Spleen (tissue), 3 donors: ENCODE results near the gene PDE5A.

Experiments used
- POLR2A ChIP-seq, 3 donors: fragments of 450-650 bp; IDR thresholded peaks; one replicate each; pipeline ENCODE4 v1.5.1; 2017; ENCODE audit warnings: antibody characterized with exemption in 3 of 3, mild to moderate bottlenecking in 1 of 3
- POLR2AphosphoS5 ChIP-seq, 3 donors: sonication (generic); formaldehyde crosslinking; IDR thresholded peaks; one replicate each; pipeline ENCODE4 v1.5.1; 2017; ENCODE audit warnings: antibody characterized with exemption in 3 of 3

- TF ChIP-seq POLR2A (IDR thresholded peaks at IDR 0.05), result no peak
- TF ChIP-seq POLR2AphosphoS5 (IDR thresholded peaks at IDR 0.05), result no peak
Measured at GRCh38 chr4:119579823-119580222, 48.8 kb downstream of the PDE5A start.
